HepG2 (cell line): Measurements from ENCODE around the gene SCMH1. TPM values are rescaled to one million over a fixed set of nuclear protein-coding genes. Genes with fewer than 3 reads are reported as not detected.

ENCODE experiments used
- ATAC-seq: fragments of 200-7000 bp; cut with Tn5 transposase; 3 replicates; pipeline ENCODE4 v1.9.1; 2020; ENCODE audit warnings: mild to moderate bottlenecking, moderate library complexity
- BruUV-seq: library from RNA; stranded (reverse); fragments of 400-500 nt; replicated peaks from 2 replicates; lab custom pipeline; 2021; lab: Mats Ljungman, UMichigan
- CTCF ChIA-PET: fragments of 300-600 bp; formaldehyde crosslinking; extraction: SDS; loops from one replicate; lab custom pipeline; 2021; ENCODE audit warnings: low total read pairs, inconsistent platforms, low intra/inter-chr PET ratio; lab: Yijun Ruan, JAX
- POLR2A ChIA-PET: fragments of 350-600 bp; sonication (Branson Sonifier 250); formaldehyde crosslinking; loops from one replicate; lab custom pipeline; 2020; ENCODE audit warnings: antibody characterized with exemption, inconsistent platforms; lab: Yijun Ruan, JAX
- DNase-seq: peaks from one replicate; pipeline ENCODE4 v3.0.0-alpha.2; 2015; ENCODE audit warnings: low spot score
- FAIRE-seq: peaks from 3 replicates; lab custom pipeline; 2011; peaks lifted over from hg19 to GRCh38; lab: Jason Lieb, UNC
- H2AFZ ChIP-seq: one replicate; pipeline ENCODE4 v1.6.1; 2011; ENCODE audit warnings: low read length, inconsistent platforms
- H3K27ac ChIP-seq: fragments of 300-600 bp; 3 replicates; pipeline ENCODE4 v1.8.0; 2011; ENCODE audit warnings: mixed run types, mild to moderate bottlenecking, mixed read lengths, low read length, inconsistent platforms; ENCODE audit not compliant: insufficient read depth; ENCODE audit errors: extremely low read length
- H3K27me3 ChIP-seq, 2 experiments: fragments of 200-600 bp in 1 of 2; 2 replicates in 1 of 2; 3 replicates in 1 of 2; pipeline versions ENCODE4 v1.6.0 to v1.8.0; 2011; ENCODE audit warnings: low read length in 2 of 2, mild to moderate bottlenecking in 2 of 2, moderate library complexity in 2 of 2, inconsistent platforms in 1 of 2; ENCODE audit not compliant: insufficient read depth in 2 of 2, control insufficient read depth in 1 of 2
- H3K36me3 ChIP-seq, 2 experiments: fragments of 200-600 bp in 1 of 2; replicated peaks in 1 of 2; 2 replicates in 1 of 2; 3 replicates in 1 of 2; pipeline versions ENCODE4 v1.5.1 to v1.8.0; 2011; ENCODE audit warnings: low read length in 2 of 2, inconsistent platforms in 1 of 2; ENCODE audit not compliant: insufficient read depth in 2 of 2, control insufficient read depth in 1 of 2
- H3K4me1 ChIP-seq: 2 replicates; pipeline ENCODE4 v1.5.1; 2012; ENCODE audit warnings: low read length, inconsistent platforms; ENCODE audit not compliant: insufficient read depth
- H3K4me2 ChIP-seq: 2 replicates; pipeline ENCODE4 v1.6.0; 2011; ENCODE audit warnings: low read depth, low read length, inconsistent platforms
- H3K4me3 ChIP-seq, 3 experiments: fragments of 200-600 bp in 1 of 3; sonication (generic), shearing (Covaris generic) in 1 of 3; replicated peaks in 1 of 3; 2 replicates each; pipeline ENCODE4 v1.5.1; 2011 to 2016; ENCODE audit warnings: low read length in 3 of 3, inconsistent platforms in 2 of 3, low read depth in 2 of 3, mild to moderate bottlenecking in 2 of 3, control low read depth in 1 of 3, mixed read lengths in 1 of 3; ENCODE audit not compliant: insufficient read depth in 1 of 3
- H3K79me2 ChIP-seq: one replicate; pipeline ENCODE4 v1.6.1; 2011; ENCODE audit warnings: low read length, inconsistent platforms; ENCODE audit not compliant: insufficient read depth
- H3K9ac ChIP-seq: 2 replicates; pipeline ENCODE4 v1.6.0; 2011; ENCODE audit warnings: mild to moderate bottlenecking, low read depth, low read length, inconsistent platforms; ENCODE audit not compliant: insufficient read depth
- H3K9me3 ChIP-seq: 2 replicates; pipeline ENCODE4 v1.5.1; 2012; ENCODE audit warnings: mild to moderate bottlenecking, low read length
- H4K20me1 ChIP-seq: 2 replicates; pipeline ENCODE4 v1.6.0; 2011; ENCODE audit warnings: inconsistent platforms, mild to moderate bottlenecking, low read length, moderate library complexity; ENCODE audit not compliant: insufficient read depth
- CREB1 ChIP-seq, 2 experiments: fragments of 450-650 bp in 1 of 2; IDR thresholded peaks; 2 replicates each; pipeline ENCODE4 v1.6.1; 2016 to 2017; ENCODE audit warnings: control low read depth in 1 of 2, mild to moderate bottlenecking in 1 of 2, missing compliant biosample characterization in 1 of 2, missing genetic modification characterization in 1 of 2
- ERF ChIP-seq: IDR thresholded peaks from 2 replicates; pipeline ENCODE4 v1.6.1; 2018; ENCODE audit warnings: missing biosample characterization, missing genetic modification reagents
- NR1H2 ChIP-seq: sonication (generic); formaldehyde crosslinking; IDR thresholded peaks from 2 replicates; pipeline ENCODE4 v1.8.1; 2022; ENCODE audit warnings: low read depth, missing genetic modification reagents, borderline replicate concordance
- SP2 ChIP-seq: sonication (generic); formaldehyde crosslinking; IDR thresholded peaks from 2 replicates; pipeline ENCODE4 v1.5.1; 2020; ENCODE audit warnings: mild to moderate bottlenecking, missing genetic modification reagents
- ZBTB33 ChIP-seq: sonication (generic); formaldehyde crosslinking; IDR thresholded peaks from 2 replicates; pipeline ENCODE4 v1.4.0; 2020; ENCODE audit warnings: missing genetic modification reagents
- ZBTB40 ChIP-seq, 2 experiments: fragments of 450-650 bp in 1 of 2; sonication (generic) in 1 of 2; formaldehyde crosslinking in 1 of 2; IDR thresholded peaks; 2 replicates each; pipeline versions ENCODE4 v1.6.1 to v1.8.0; 2016 to 2022; ENCODE audit warnings: antibody characterized with exemption in 1 of 2, mild to moderate bottlenecking in 1 of 2, missing genetic modification reagents in 1 of 2
- WGBS: methylation state at CpG from one replicate; pipeline ENCODE4 v1.1.6; 2017; ENCODE audit warnings: low lambda C conversion rate; 5-methylcytosine and 5-hydroxymethylcytosine counted together
- in situ Hi-C: cut with HindIII; loops from 2 replicates; pipeline ENCODE4 v1.10.0; 2017; ENCODE audit warnings: low pct_unique_long_range_greater_than_20kb; ENCODE audit not compliant: extremely low pct_ligation_motif_present
- intact Hi-C: fragments of 100-400 bp; cut with micrococcal nuclease; formaldehyde crosslinking; loops from one replicate; pipeline ENCODE4 v1.10.0; 2022; ENCODE audit not compliant: unreplicated experiment
- polyA plus RNA-seq, 8 experiments: library from polyadenylated mRNA; depleted of rRNA in 3 of 8; stranded (reverse) in 7 of 8; unstranded in 1 of 8; fragments of >200 nt; fragmentation: Illumina TruSeq in 4 of 8; extraction: Trizol in 4 of 8; gene quantifications; 2 replicates each; pipeline versions ENCODE4 v1.2.1 to v1.2.3, GENCODE V29; 2011 to 2016; ENCODE audit warnings: low read depth in 4 of 8, missing spikeins in 1 of 8, mixed read lengths in 1 of 8; ENCODE audit not compliant: insufficient read depth in 1 of 8
- total RNA-seq, 5 experiments: library from RNA; depleted of rRNA; stranded (reverse); fragments of >200 nt; fragmentation: Illumina TruSeq; extraction: Trizol; gene quantifications; 2 replicates each; pipeline ENCODE4 v1.2.3, GENCODE V29; 2016; ENCODE audit warnings: low read depth in 1 of 5

The SCMH1 gene
- total and polyA plus RNA-seq, 2 of the 13 experiments (the other 11 are each of a cell fraction or from before 2014, with no cell fraction given): 41.8 to 52.6 TPM

GRCh38 chr1:41152622-41153044 is 89.5 kb downstream of the SCMH1 start:
- H3K27me3 ChIP-seq: no peaks in the 10 kb centered on the region
- ATAC-seq (no peak), DNase-seq (no peak), FAIRE-seq (no peak)
- H3K4me3 ChIP-seq: no peak overlapping the region
- H3K4me1 ChIP-seq: peaks cover 33% of the 10 kb centered on the region
- H4K20me1 ChIP-seq: no peaks in the 10 kb centered on the region
- H3K9me3 ChIP-seq: no peaks in the 10 kb centered on the region
- H2AFZ ChIP-seq: no peak overlapping the region
- H3K27ac ChIP-seq: no peak overlapping the region
- ChIA-PET POLR2A (interaction anchor here (3.0 kb wide), 1 partner anchor 89 kb away, joined by 16 read pairs; the partner anchor contains the start of gene SCMH1), CTCF (no interaction called here)
- no peak for TF ChIP-seq ZBTB33
- TF ChIP-seq CREB1 (IDR thresholded peaks at IDR 0.05): no peak
- 0 out of 2 replicates have a peak, but pooled peaks have one; percentile 16 for TF ChIP-seq CREB1 (CRISPR knock-in tag; IDR thresholded peaks at IDR 0.05)
- TF ChIP-seq NR1H2: no peak
- TF ChIP-seq ERF: no peak
- H3K36me3 ChIP-seq: peaks cover 2 to 12% of the 10 kb centered on the region in 2 experiments; a peak in 3 of 5 replicates
- intact Hi-C loops (loop anchor here (10.0 kb wide), 1 partner anchor 92 kb away; the partner anchor contains the start of gene SCMH1), in situ Hi-C loops (no loop called here)
- H3K9ac ChIP-seq: no peak overlapping the region
- H3K79me2 ChIP-seq: no peaks in the 10 kb centered on the region
- BruUV-seq: no TSS peak
- H3K4me2 ChIP-seq: no peak overlapping the region
- 91% methylated on average over 1 of the region's 1 CpG for WGBS

- Histone ChIP-seq H3K79me2 (no peaks in the 10 kb centered on the region), H3K27me3 (no peaks in the 10 kb centered on the region), H4K20me1 (no peaks in the 10 kb centered on the region), H3K4me1 (peaks cover 33% of the 10 kb centered on the region), H3K4me3 (no peak overlapping the region), H3K27ac (no peak overlapping the region), H3K4me2 (no peak overlapping the region), H2AFZ (no peak overlapping the region), H3K36me3 (peaks cover 2 to 12% of the 10 kb centered on the region in 2 experiments; a peak in 3 of 5 replicates), H3K9me3 (no peaks in the 10 kb centered on the region), H3K9ac (no peak overlapping the region)
- CTCF ChIA-PET: no interaction called here
- no TSS peak for BruUV-seq
- in situ Hi-C loops: no loop called here
- no peak for DNase-seq
- FAIRE-seq: no peak
- POLR2A ChIA-PET: interaction anchor here (3.0 kb wide), 1 partner anchor 90 kb away, joined by 16 read pairs; the partner anchor contains the start of gene SCMH1
- intact Hi-C loops: loop anchor here (10.0 kb wide), 1 partner anchor 93 kb away; the partner anchor contains the start of gene SCMH1
- ATAC-seq: no peak
- WGBS: 100% methylated on average over 4 of the region's 4 CpGs
- TF ChIP-seq ZBTB40 (IDR thresholded peaks at IDR 0.05): no peak
- TF ChIP-seq ZBTB40 (CRISPR knock-in tag; IDR thresholded peaks at IDR 0.05): no peak
- TF ChIP-seq SP2 (CRISPR knock-in tag): no peak
Observed at GRCh38 chr1:41151846-41152245, 90.3 kb downstream of the SCMH1 start.
